ENCODE measurements around the gene MYL12B. TPM values are rescaled to one million over a fixed set of nuclear protein-coding genes. Genes with fewer than 3 reads are reported as not detected.
A peak's percentile ranks its signal among the peaks of the same experiment; 100 is the strongest.

MYL12B gene
- total RNA-seq, 1 experiment from 2014 or later = 229 TPM

GRCh38 chr18:3245853-3246634 lies 15.9 kb upstream of the MYL12B start:
- no peaks in the 10 kb centered on the region for H3K27me3 Mint-ChIP-seq (ENCODE audit: insufficient read depth, unreplicated experiment)
- peaks cover 22% of the 10 kb centered on the region for H3K36me3 Mint-ChIP-seq (ENCODE audit: insufficient read depth, unreplicated experiment)
- H3K4me1 Mint-ChIP-seq (ENCODE audit: insufficient read depth, unreplicated experiment) = peaks cover 22% of the 10 kb centered on the region
- H3K27ac Mint-ChIP-seq (ENCODE audit: low read depth, unreplicated experiment) = peak overlapping the region; percentile 100
- intact Hi-C loops (cut with micrococcal nuclease) = loop anchor here (1.0 to 5.0 kb wide), 7 partner anchors 93 to 479 kb away; partner anchors contain the start of gene LPIN2
- ChIA-PET POLR2A (interaction anchor here (0.6 to 9.0 kb wide), 50 partner anchors 11 to 679 kb away, joined by 3 to 250 read pairs (median 6); partner anchors contain the start of genes LPIN2, MYL12B and TGIF1), CTCF (interaction anchor here (0.6 to 6.5 kb wide), 41 partner anchors 12 to 434 kb away, joined by 3 to 103 read pairs (median 4); partner anchors contain the start of gene MYOM1)
- DNase-seq (ENCODE audit: unreplicated experiment) = peak; percentile 89
- peak; percentile 97 for TF ChIP-seq CTCF (IDR thresholded peaks at IDR 0.05; ENCODE audit: unreplicated experiment)
- no peaks in the 10 kb centered on the region for H3K9me3 Mint-ChIP-seq (ENCODE audit: unreplicated experiment)
- BruUV-seq (replicated peaks) = no TSS peak
- peak overlapping the region; percentile 86 for H3K4me3 Mint-ChIP-seq (ENCODE audit: unreplicated experiment)

GRCh38 chr18:3246635-3247239 lies 15.2 kb upstream of the MYL12B start:
- CTCF ChIA-PET = interaction anchor here (0.6 to 6.5 kb wide), 36 partner anchors 13 to 419 kb away, joined by 3 to 103 read pairs (median 5); partner anchors contain the start of gene MYOM1
- no peak for TF ChIP-seq CTCF (IDR thresholded peaks at IDR 0.05; ENCODE audit: unreplicated experiment)
- Mint-ChIP-seq H3K4me3 (ENCODE audit: unreplicated experiment) (peak overlapping the region; percentile 86), H3K36me3 (ENCODE audit: insufficient read depth, unreplicated experiment) (peaks cover 28% of the 10 kb centered on the region), H3K27me3 (ENCODE audit: insufficient read depth, unreplicated experiment) (no peaks in the 10 kb centered on the region), H3K9me3 (ENCODE audit: unreplicated experiment) (no peaks in the 10 kb centered on the region), H3K4me1 (ENCODE audit: insufficient read depth, unreplicated experiment) (peaks cover 22% of the 10 kb centered on the region), H3K27ac (ENCODE audit: low read depth, unreplicated experiment) (peak overlapping the region; percentile 100)
- DNase-seq (ENCODE audit: unreplicated experiment) = peak; percentile 34
- intact Hi-C loops (cut with micrococcal nuclease) = loop anchor here (1.0 to 5.0 kb wide), 7 partner anchors 93 to 479 kb away; partner anchors contain the start of gene LPIN2
- POLR2A ChIA-PET = interaction anchor here (0.6 to 9.0 kb wide), 69 partner anchors 10 to 680 kb away, joined by 3 to 250 read pairs (median 5); partner anchors contain the start of genes LPIN2, MYL12B and TGIF1
- TSS peak; percentile 66 for BruUV-seq (replicated peaks)

- Mint-ChIP-seq H3K4me1 (ENCODE audit: insufficient read depth, unreplicated experiment) (peaks cover 22% of the 10 kb centered on the region), H3K9me3 (ENCODE audit: unreplicated experiment) (no peaks in the 10 kb centered on the region), H3K27ac (ENCODE audit: low read depth, unreplicated experiment) (peak within 1 kb of the TSS; percentile 100), H3K27me3 (ENCODE audit: insufficient read depth, unreplicated experiment) (no peaks in the 10 kb centered on the region), H3K4me3 (ENCODE audit: unreplicated experiment) (peak within 1 kb of the TSS; percentile 86), H3K36me3 (ENCODE audit: insufficient read depth, unreplicated experiment) (peaks cover 32% of the 10 kb centered on the region)
- intact Hi-C loops (cut with micrococcal nuclease) = loop anchor here (2.0 to 5.0 kb wide), 3 partner anchors 185 to 480 kb away; no protein-coding TSS in a partner anchor
- DNase-seq (ENCODE audit: unreplicated experiment) = peak; percentile 98
- BruUV-seq (replicated peaks) = no TSS peak
- ChIA-PET CTCF (interaction anchor here (0.5 to 6.5 kb wide), 25 partner anchors 9 to 451 kb away, joined by 3 to 103 read pairs (median 4); partner anchors contain the start of gene MYOM1), POLR2A (interaction anchor here (0.6 to 9.0 kb wide), 61 partner anchors 9 to 673 kb away, joined by 3 to 250 read pairs (median 5); partner anchors contain the start of genes MYL12B and TGIF1)
- no peak for TF ChIP-seq CTCF (IDR thresholded peaks at IDR 0.05; ENCODE audit: unreplicated experiment)
Observed at GRCh38 chr18:3247240-3248061, 14.5 kb upstream of the MYL12B start, which contains the start of gene MYL12A. Gene MYL12A (plus strand): TSS chr18:3247801. CDS start chr18:3253248, 5,447 bp downstream.

Measured in MCF 10A (cell line).